ENCODE results near the gene PEG3. TPM values are rescaled to one million over a fixed set of nuclear protein-coding genes. Genes with fewer than 3 reads are reported as not detected.

Gene PEG3
- total and polyA plus RNA-seq, 2 of the 13 experiments (the other 11 are each of a cell fraction or from before 2014, with no cell fraction given), result 217 to 394 TPM

DNA sequence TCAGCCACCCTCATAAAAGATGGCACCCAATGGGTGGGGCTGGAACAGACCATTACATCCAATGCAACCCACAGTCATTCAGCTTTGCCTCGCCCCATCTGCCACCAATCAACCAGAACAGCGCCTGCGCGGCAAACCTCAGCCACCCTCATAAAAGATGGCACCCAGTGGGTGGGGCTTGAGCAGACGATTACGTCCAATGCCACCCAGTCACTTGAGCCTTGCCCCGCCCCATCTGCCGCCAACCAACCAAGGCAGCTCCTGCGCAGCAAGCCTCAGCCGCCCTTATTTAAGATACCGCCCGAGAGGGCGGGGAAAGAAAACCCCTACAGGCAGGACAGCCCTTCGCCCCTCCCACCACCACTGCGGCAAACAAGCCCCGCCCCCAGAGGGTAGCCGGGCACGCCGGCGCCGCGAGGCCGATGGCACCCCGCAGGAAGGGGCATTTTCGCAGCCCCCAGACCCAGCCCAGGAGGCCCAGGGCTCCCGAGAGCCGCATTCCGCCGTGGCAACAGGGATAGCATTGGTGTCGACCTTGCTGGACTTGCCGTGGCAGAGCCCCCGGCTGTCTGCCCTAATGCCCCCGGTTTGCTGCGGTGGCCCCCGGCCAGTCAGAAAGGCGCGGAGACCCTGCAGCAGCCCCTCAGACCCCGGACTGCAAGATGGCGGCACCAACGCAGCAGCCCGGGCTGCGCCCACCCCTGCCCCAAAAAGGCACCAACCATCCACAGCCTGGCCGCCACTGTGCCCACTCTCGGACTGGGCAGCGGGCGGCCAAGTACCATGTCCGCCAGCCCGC lies 675 bp downstream of the PEG3 start (continued):
- TF ChIP-seq, protein P1, sequence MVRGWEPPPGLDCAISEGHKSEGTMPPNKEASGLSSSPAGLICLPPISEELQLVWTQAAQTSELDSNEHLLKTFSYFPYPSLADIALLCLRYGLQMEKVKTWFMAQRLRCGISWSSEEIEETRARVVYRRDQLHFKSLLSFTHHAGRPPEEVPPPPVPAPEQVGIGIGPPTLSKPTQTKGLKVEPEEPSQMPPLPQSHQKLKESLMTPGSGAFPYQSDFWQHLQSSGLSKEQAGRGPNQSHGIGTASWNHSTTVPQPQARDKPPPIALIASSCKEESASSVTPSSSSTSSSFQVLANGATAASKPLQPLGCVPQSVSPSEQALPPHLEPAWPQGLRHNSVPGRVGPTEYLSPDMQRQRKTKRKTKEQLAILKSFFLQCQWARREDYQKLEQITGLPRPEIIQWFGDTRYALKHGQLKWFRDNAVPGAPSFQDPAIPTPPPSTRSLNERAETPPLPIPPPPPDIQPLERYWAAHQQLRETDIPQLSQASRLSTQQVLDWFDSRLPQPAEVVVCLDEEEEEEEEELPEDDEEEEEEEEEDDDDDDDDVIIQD (CRISPR knock-in tag; IDR thresholded peaks at IDR 0.05; ENCODE audit: low read depth), result no peak
- TF ChIP-seq NR2F2 (IDR thresholded peaks at IDR 0.05; ENCODE audit: borderline replicate concordance, low read depth), result no peak
- no peak for TF ChIP-seq ZNF343 (CRISPR knock-in tag; IDR thresholded peaks at IDR 0.05)
- no peak for TF ChIP-seq RFXANK (CRISPR knock-in tag; IDR thresholded peaks at IDR 0.05)
- no peak for TF ChIP-seq HOXA5 (CRISPR knock-in tag; IDR thresholded peaks at IDR 0.05)
- no peak for TF ChIP-seq ZNF460 (CRISPR knock-in tag; IDR thresholded peaks at IDR 0.05; ENCODE audit: borderline replicate concordance)
- no peak for TF ChIP-seq MAF1 (CRISPR knock-in tag; IDR thresholded peaks at IDR 0.05; ENCODE audit: borderline replicate concordance)
- TF ChIP-seq ZNF484 (CRISPR knock-in tag; IDR thresholded peaks at IDR 0.05; ENCODE audit: borderline replicate concordance, low read depth), result no peak
- TF ChIP-seq U2AF1 (optimal IDR thresholded peaks at IDR 0.05; ENCODE audit: low read depth, low read length), result no peak
- no peak for TF ChIP-seq TBX2 (CRISPR knock-in tag; IDR thresholded peaks at IDR 0.05; ENCODE audit: borderline replicate concordance)
- no peak for TF ChIP-seq ZNF20 (CRISPR knock-in tag; IDR thresholded peaks at IDR 0.05)
- TF ChIP-seq REPIN1 (CRISPR knock-in tag; IDR thresholded peaks at IDR 0.05; ENCODE audit: borderline replicate concordance, low read depth), result no peak
- TF ChIP-seq, protein P2, sequence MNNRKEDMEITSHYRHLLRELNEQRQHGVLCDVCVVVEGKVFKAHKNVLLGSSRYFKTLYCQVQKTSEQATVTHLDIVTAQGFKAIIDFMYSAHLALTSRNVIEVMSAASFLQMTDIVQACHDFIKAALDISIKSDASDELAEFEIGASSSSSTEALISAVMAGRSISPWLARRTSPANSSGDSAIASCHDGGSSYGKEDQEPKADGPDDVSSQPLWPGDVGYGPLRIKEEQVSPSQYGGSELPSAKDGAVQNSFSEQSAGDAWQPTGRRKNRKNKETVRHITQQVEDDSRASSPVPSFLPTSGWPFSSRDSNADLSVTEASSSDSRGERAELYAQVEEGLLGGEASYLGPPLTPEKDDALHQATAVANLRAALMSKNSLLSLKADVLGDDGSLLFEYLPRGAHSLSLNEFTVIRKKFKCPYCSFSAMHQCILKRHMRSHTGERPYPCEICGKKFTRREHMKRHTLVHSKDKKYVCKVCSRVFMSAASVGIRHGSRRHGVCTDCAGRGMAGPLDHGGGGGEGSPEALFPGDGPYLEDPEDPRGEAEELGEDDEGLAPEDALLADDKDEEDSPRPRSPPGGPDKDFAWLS (CRISPR knock-in tag; IDR thresholded peaks at IDR 0.05; ENCODE audit: borderline replicate concordance), result no peak
- no peak for TF ChIP-seq SMYD3 (CRISPR knock-in tag; IDR thresholded peaks at IDR 0.05)
- TF ChIP-seq ZFAT (CRISPR knock-in tag; conservative IDR thresholded peaks at IDR 0.05), result no peak
- no peak for TF ChIP-seq SIX1 (CRISPR knock-in tag; IDR thresholded peaks at IDR 0.05; ENCODE audit: borderline replicate concordance)
- TF ChIP-seq TEAD2 (CRISPR knock-in tag; IDR thresholded peaks at IDR 0.05), result no peak
- TF ChIP-seq, protein P3, sequence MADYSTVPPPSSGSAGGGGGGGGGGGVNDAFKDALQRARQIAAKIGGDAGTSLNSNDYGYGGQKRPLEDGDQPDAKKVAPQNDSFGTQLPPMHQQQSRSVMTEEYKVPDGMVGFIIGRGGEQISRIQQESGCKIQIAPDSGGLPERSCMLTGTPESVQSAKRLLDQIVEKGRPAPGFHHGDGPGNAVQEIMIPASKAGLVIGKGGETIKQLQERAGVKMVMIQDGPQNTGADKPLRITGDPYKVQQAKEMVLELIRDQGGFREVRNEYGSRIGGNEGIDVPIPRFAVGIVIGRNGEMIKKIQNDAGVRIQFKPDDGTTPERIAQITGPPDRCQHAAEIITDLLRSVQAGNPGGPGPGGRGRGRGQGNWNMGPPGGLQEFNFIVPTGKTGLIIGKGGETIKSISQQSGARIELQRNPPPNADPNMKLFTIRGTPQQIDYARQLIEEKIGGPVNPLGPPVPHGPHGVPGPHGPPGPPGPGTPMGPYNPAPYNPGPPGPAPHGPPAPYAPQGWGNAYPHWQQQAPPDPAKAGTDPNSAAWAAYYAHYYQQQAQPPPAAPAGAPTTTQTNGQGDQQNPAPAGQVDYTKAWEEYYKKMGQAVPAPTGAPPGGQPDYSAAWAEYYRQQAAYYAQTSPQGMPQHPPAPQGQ (CRISPR knock-in tag; IDR thresholded peaks at IDR 0.05; ENCODE audit: borderline replicate concordance), result no peak
- TF ChIP-seq, protein P4, sequence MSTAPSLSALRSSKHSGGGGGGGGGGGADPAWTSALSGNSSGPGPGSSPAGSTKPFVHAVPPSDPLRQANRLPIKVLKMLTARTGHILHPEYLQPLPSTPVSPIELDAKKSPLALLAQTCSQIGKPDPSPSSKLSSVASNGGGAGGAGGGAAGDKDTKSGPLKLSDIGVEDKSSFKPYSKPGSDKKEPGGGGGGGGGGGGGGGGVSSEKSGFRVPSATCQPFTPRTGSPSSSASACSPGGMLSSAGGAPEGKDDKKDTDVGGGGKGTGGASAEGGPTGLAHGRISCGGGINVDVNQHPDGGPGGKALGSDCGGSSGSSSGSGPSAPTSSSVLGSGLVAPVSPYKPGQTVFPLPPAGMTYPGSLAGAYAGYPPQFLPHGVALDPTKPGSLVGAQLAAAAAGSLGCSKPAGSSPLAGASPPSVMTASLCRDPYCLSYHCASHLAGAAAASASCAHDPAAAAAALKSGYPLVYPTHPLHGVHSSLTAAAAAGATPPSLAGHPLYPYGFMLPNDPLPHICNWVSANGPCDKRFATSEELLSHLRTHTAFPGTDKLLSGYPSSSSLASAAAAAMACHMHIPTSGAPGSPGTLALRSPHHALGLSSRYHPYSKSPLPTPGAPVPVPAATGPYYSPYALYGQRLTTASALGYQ (CRISPR knock-in tag; IDR thresholded peaks at IDR 0.05), result no peak
- no peak for TF ChIP-seq ZFP82 (CRISPR knock-in tag; IDR thresholded peaks at IDR 0.05; ENCODE audit: borderline replicate concordance)
- no peak for TF ChIP-seq TP53 (CRISPR knock-in tag; conservative IDR thresholded peaks at IDR 0.05)
- TF ChIP-seq GATAD2A (CRISPR knock-in tag; IDR thresholded peaks at IDR 0.05), result no peak
- TF ChIP-seq PCBP1 (IDR thresholded peaks at IDR 0.05; ENCODE audit: borderline replicate concordance, low read depth, low read length), result no peak
- no peak for TF ChIP-seq SP1 (IDR thresholded peaks at IDR 0.05)
- TF ChIP-seq SP1 (CRISPR knock-in tag; IDR thresholded peaks at IDR 0.05), result no peak

Measured in HepG2 (cell line).